IPS-18a (cell line): ENCODE results near the gene CYTH4.

Experiments used
- H3K27ac ChIP-seq: one replicate; pipeline ENCODE4 v1.5.1; 2013; ENCODE audit warnings: low read length
- H3K27me3 ChIP-seq: one replicate; pipeline ENCODE4 v1.6.1; 2013; ENCODE audit warnings: mild to moderate bottlenecking, low read length; ENCODE audit not compliant: control insufficient read depth, insufficient read depth
- H3K36me3 ChIP-seq: one replicate; pipeline ENCODE4 v1.6.1; 2013; ENCODE audit warnings: low read depth, low read length; ENCODE audit not compliant: control insufficient read depth
- H3K4me1 ChIP-seq: one replicate; pipeline ENCODE4 v1.6.1; 2013; ENCODE audit warnings: low read depth, low read length; ENCODE audit not compliant: control insufficient read depth
- H3K4me3 ChIP-seq: one replicate; pipeline ENCODE4 v1.5.1; 2013; ENCODE audit warnings: low read length
- H3K9ac ChIP-seq: one replicate; pipeline ENCODE4 v1.6.1; 2013; ENCODE audit warnings: mild to moderate bottlenecking, low read length, moderate library complexity
- H3K9me3 ChIP-seq: one replicate; pipeline ENCODE4 v1.6.1; 2013; ENCODE audit warnings: low read depth, low read length; ENCODE audit not compliant: control insufficient read depth

Gene CYTH4

DNA sequence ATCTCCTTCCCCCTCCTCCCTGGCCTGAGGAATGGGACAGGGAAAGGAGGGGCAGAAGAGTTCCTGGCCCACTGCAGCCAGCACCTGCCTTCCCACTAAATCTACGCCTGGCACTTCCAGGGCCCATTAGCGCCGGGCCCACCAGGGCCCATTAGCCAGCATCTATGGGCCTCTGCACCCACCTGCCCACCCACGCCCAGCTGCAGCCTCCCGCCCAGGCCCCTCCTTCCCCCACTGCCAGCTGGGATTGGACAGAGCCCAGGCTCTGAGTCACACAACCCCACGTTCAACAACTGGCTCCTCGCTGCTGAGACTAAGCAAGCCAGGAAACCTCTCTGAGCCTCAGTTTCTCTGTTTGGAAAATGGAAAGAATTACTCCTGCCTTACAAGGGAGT lies 48.7 kb downstream of the CYTH4 start:
- H3K27ac ChIP-seq = no peak overlapping the region
- H3K27me3 ChIP-seq = peaks cover 49% of the 10 kb centered on the region
- H3K9me3 ChIP-seq = no peaks in the 10 kb centered on the region
- peaks cover 3% of the 10 kb centered on the region for H3K4me1 ChIP-seq
- H3K4me3 ChIP-seq = no peak overlapping the region
- no peaks in the 10 kb centered on the region for H3K36me3 ChIP-seq
- no peak overlapping the region for H3K9ac ChIP-seq

DNA sequence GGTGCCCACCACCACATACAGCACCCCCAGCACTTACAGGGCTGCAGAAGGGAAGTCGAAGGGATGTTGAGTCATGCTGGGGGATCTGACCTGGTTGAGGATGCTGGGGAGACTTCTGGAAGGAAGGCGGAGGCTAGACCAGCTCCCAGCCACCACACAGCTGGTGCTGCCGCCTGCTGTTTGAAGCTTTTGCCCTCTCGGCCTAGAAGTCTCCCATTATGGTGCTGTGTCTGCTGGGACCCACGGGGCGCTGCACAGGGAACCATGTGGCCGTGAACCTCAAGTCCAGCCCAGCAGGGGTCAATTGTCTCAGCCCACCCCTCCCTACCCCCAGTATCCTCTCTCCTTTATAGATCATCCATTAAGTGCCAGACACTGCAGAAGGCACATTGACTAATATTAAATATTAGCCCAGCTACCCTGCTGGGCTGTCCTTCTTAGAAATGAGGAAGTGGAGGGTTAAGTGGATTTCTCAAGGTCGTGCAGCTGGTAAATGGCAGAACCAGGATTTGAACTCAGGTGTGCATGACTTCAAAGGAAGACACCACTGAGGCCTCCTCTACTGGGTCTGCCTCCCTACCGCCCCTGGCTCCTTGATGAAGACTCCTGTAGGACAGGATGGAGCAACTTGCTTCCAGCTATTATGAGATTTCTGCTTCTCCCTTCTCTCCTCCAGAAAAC lies 49.7 kb downstream of the CYTH4 start:
- H3K27me3 ChIP-seq = peaks cover 47% of the 10 kb centered on the region
- no peaks in the 10 kb centered on the region for H3K36me3 ChIP-seq
- no peak overlapping the region for H3K9ac ChIP-seq
- H3K4me1 ChIP-seq = peaks cover 3% of the 10 kb centered on the region
- no peak overlapping the region for H3K27ac ChIP-seq
- H3K4me3 ChIP-seq = no peak overlapping the region
- no peaks in the 10 kb centered on the region for H3K9me3 ChIP-seq

DNA sequence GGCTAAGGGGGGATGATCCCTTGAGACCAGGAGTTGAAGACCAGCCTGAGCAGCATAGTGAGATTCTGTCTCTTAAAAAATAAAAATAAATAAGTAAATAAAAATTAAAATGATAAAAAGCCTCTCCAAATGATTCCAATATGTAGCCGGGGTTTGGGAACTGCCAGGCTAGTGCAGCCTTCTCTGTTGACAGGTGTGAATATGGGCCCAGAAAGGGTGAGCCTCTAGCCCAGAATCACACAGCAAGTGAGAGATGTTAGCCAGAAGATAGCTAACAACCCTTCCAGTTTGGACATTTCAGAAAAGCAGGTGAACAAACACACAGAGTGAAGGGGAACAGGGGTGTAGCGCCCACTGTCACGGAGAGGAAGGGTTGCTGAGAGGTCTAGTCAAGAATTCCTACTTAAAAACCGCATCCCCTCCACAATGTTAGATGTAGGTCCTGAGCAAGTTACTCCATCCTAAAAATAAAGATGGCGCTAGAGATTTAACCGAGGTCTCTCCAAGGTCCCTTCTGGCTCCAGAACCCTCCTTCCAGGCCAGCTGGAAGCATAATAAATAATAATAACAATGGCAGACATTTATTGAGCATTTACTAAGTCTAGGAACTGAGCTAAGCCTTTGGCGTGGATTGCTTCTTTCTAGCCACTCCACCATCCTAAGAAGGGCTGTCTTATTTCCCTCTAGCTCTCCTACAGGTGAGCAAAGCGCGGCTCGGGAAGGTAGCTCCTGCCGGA lies 51.6 kb downstream of the CYTH4 start:
- Histone ChIP-seq H3K36me3 (no peaks in the 10 kb centered on the region), H3K4me3 (peak overlapping the region; percentile 54), H3K4me1 (peaks cover 3% of the 10 kb centered on the region), H3K27ac (no peak overlapping the region), H3K9me3 (no peaks in the 10 kb centered on the region), H3K9ac (no peak overlapping the region), H3K27me3 (peaks cover 37% of the 10 kb centered on the region)

DNA sequence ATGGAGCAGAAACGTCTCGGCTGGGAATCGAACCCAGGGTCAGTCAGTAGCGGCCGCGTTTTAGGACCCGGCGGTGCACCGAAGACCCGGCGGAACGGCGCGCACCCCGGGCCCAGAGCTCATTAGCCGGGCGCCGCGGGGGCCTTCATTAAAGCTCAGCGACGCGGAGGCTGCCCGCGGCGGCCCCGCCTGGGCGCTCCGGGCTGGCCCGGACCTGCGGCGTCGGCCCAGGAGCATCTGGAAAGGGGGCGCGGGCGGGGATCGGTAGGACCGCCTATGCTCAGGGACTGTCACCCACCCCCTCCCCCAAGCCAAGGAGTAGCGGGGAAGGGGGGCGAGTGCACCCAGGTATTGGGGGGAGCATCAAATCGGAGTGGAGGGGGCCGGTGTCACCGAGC lies 52.2 kb downstream of the CYTH4 start:
- peak overlapping the region; percentile 54 for H3K4me3 ChIP-seq
- no peaks in the 10 kb centered on the region for H3K36me3 ChIP-seq
- H3K4me1 ChIP-seq = peaks cover 3% of the 10 kb centered on the region
- peaks cover 37% of the 10 kb centered on the region for H3K27me3 ChIP-seq
- no peaks in the 10 kb centered on the region for H3K9me3 ChIP-seq
- H3K9ac ChIP-seq = no peak overlapping the region
- H3K27ac ChIP-seq = no peak overlapping the region

DNA sequence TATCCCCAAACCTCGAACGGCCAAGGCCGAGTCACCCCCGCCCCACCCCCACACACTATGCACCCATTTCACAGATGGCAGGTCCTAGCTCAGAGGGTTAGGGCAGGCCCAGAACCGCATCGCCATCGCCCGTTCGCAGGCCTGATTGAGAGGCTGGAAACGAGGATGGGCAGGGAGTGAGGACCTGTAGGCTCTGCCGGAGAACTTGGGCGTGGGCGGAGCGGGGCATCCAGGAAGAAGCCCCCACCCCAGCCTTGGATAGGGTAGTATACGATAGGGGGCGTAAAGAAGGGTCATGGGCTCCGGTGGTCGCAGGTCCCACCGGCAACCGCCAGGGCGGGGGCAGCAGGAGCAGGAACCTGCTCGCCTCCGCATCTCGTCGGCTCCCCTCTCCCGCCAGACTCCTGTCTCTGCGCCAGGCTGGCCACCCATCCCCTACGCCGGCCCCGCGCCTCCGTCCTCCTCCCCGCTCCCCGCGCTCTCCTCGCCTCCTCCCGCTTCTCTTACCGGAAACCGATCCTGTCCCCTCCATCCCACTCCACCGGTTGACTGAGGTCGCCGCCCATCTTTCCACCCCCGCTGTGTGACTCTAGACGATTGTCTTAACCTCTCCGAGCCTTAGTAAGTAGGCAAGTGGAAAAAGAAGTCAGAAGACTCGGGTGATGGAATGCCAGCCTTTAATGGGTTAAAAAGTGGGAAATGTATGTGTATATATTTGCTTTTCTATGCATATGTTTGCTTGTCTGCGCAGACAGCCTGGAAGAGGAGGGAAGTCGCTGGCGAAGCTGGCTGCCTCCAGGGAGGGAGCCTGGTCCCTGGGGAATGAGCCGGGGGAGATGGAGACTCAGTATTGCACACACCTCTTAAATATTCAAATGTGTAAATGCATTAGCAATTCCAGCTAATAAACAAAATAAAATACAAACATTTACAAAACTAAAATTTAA lies 52.8 kb downstream of the CYTH4 start:
- no peak overlapping the region for H3K27ac ChIP-seq

DNA sequence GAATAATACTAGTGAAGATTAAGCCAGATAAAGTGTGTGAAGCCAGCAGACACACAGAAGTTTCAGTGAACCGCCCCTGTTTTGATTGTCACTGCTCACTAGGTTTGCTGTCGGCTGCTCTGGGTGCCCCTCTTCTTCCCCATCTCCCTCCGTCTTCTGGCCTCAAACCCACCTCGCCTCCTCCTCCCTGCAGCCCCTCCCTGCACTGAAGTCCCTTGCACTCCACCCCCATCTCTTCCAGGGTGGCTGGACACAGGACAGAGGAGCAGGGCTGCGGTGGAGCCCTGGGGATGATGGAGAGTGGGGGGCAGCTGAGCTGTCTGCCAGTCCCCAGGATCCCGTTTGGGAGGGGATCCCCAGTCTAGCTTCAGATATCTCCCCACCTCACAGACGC lies 53.5 kb downstream of the CYTH4 start:
- Histone ChIP-seq H3K9me3 (no peaks in the 10 kb centered on the region), H3K4me1 (peaks cover 8% of the 10 kb centered on the region), H3K36me3 (no peaks in the 10 kb centered on the region), H3K27me3 (peaks cover 42% of the 10 kb centered on the region), H3K27ac (no peak overlapping the region), H3K4me3 (no peak overlapping the region), H3K9ac (no peak overlapping the region)

More for the DNA sequence above, 52.8 kb downstream of the CYTH4 start:
- Histone ChIP-seq H3K9me3 (no peaks in the 10 kb centered on the region), H3K4me3 (peak overlapping the region; percentile 54), H3K27me3 (peaks cover 41% of the 10 kb centered on the region), H3K9ac (no peak overlapping the region), H3K36me3 (no peaks in the 10 kb centered on the region), H3K4me1 (peaks cover 4% of the 10 kb centered on the region)

DNA sequence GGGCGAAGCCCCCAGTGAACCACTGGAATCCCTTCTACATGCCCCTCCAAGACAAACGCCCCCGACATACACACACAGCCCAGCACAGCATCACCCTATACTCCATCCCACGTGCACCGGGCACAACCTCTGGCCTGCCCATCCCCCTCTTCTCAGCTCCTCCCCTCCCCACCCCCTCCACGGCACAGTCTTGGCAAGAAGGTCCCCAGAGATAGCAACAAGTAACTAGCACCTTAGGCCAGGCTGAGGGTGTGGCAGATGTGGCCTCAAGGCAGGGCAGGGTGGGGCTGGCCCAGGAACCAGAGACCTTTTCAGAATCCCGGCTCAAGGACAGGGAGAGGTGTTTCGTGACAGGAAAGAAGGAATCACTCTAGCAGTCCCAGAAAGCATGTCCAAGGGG lies 54.3 kb downstream of the CYTH4 start:
- Histone ChIP-seq H3K4me1 (peaks cover 11% of the 10 kb centered on the region), H3K4me3 (no peak overlapping the region), H3K36me3 (no peaks in the 10 kb centered on the region), H3K9ac (no peak overlapping the region), H3K27me3 (peaks cover 46% of the 10 kb centered on the region), H3K9me3 (no peaks in the 10 kb centered on the region), H3K27ac (no peak overlapping the region)

DNA sequence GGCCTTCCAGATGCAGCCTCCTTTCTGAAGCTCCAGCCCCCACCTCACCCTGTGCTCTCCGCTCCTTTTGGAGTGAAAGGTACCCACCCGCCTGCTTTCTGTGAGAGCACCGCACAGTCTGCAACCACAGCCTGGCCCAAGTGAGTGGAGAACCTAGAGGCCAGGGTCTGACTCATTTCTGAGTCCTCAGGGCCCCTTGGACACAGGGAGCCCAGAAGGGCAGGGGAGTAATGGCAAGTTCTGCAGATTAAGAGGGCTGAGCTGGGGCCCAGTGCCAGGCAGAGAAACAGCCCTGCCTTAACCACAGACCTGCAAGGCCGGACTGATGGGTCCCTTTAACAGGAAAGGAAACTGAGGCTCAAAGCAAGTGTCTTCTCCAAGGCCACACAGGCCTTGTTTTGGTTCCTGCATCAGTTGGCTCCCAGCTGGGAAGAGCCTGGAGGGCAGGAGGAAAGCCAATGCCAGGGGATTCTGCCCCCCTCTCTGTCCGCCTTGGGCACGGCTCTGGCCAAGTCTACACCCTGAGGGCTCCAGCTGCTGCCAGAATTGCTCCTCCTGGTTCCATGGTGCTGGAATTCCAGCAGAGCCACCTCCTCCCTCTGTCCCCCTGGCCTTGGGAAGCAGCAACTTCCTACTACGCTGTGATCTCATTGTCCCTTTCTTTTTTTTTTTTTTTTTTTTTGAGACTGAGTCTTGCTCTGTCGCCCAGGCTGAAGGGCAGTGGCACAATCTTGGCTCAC lies 55.1 kb downstream of the CYTH4 start:
- no peaks in the 10 kb centered on the region for H3K9me3 ChIP-seq
- no peak overlapping the region for H3K9ac ChIP-seq
- peaks cover 47% of the 10 kb centered on the region for H3K27me3 ChIP-seq

DNA sequence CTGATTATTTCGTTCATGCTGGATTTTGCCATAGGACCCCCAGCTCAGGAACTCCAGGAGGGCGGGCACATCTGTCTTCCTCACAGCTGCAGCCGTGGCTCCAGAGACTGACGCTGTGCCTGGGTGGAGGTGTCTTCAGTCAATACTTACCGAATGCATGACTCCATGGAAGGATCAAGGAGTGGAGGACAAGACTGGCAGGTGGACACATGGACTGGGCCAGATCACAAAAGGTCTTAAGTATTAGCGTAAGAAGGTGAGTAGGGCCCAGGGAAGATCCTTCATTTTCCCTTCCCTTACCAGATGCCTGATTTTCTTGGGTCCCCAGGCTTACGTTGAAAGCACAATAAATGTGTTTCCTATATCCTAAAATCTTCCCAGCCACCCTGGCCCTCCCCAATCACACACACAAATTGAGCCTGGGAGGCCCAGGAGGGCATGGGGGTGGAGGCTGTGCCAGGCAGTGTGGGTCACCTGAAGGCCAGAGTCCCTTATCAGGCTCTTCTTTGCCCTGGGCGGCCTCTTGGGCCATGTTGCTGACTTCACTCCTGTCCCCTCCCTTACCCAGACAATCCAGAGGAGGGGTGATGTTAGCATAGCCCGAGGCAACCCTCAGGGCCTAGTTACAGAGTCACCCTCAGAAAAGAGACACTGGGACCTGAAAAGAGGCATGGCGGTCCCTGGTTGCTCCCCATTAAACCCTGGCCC lies 56.4 kb downstream of the CYTH4 start:
- no peak overlapping the region for H3K4me3 ChIP-seq
- peaks cover 36% of the 10 kb centered on the region for H3K27me3 ChIP-seq
- no peaks in the 10 kb centered on the region for H3K9me3 ChIP-seq
- H3K27ac ChIP-seq = no peak overlapping the region
- H3K4me1 ChIP-seq = peaks cover 11% of the 10 kb centered on the region
- no peaks in the 10 kb centered on the region for H3K36me3 ChIP-seq
- H3K9ac ChIP-seq = no peak overlapping the region

More for the DNA sequence above, 55.1 kb downstream of the CYTH4 start:
- Histone ChIP-seq H3K27ac (no peak overlapping the region), H3K4me3 (no peak overlapping the region), H3K36me3 (no peaks in the 10 kb centered on the region), H3K4me1 (peaks cover 11% of the 10 kb centered on the region)

DNA sequence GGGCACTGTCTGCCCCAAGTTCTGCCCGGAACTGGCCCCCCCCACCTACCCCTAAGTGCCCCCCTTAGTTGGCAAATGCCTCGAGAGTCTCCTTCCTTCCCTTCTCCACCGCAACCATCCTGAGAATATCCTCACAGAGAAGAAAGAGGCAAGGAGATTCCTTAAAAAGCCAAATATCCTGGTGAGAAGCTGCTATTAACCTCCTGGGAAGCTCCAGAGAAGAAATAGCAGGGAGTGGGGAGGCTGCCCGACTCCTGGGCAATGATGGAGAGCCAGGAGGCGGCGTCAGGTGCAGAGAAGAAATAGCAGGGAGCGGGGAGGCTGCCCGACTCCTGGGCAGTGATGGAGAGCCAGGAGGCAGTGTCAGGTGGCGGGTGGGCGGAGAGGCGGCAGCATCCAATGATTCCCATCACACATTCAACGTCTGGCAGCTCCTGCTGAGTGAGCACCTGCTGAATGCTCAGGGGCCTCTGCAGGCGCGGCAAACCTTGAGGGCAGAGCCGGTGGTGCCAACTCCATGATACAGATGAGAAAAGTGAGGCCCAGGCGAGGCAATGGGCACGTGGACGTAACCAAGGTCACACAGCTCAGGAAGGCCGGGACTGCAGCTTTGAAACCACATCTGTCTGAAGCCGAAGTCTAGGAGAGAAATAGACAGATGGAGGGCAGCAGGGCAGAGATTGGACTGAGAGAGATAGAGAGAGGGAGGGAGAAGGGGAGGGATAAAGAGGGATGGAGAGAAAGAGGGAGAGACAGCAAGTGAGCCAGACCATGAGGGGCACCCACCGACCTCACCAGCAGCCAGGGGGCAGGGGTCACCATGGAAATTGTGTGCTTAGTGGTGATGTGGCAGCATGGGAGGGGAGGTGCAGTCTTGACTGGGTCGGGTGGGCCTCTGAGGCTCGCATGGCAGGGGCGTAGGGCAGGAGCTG lies 58.3 kb downstream of the CYTH4 start:
- H3K36me3 ChIP-seq = no peaks in the 10 kb centered on the region
- H3K4me1 ChIP-seq = peaks cover 11% of the 10 kb centered on the region
- H3K9ac ChIP-seq = no peak overlapping the region
- peaks cover 17% of the 10 kb centered on the region for H3K27me3 ChIP-seq
- no peak overlapping the region for H3K27ac ChIP-seq
- no peak overlapping the region for H3K4me3 ChIP-seq
- H3K9me3 ChIP-seq = no peaks in the 10 kb centered on the region
